H9 (cell line): ENCODE results near the gene PPHLN1. TPM values are rescaled to one million over a fixed set of nuclear protein-coding genes. Genes with fewer than 3 reads are reported as not detected.

Experiments
- DNase-seq: peaks from one replicate; pipeline ENCODE4 v3.0.0-alpha.2; 2017
- H2AFZ ChIP-seq: one replicate; pipeline ENCODE4 v1.6.1; 2013; ENCODE audit warnings: mild to moderate bottlenecking, low read length, control low read depth, moderate library complexity
- H2AK5ac ChIP-seq: 2 replicates; pipeline ENCODE4 v1.6.1; 2013; ENCODE audit warnings: low read length, control low read depth, mixed read lengths; ENCODE audit not compliant: insufficient read length
- H2BK120ac ChIP-seq: one replicate; pipeline ENCODE4 v1.6.1; 2013; ENCODE audit warnings: low read depth, mild to moderate bottlenecking, low read length, control low read depth, inconsistent platforms; ENCODE audit not compliant: poor library complexity, severe bottlenecking
- H2BK12ac ChIP-seq: 2 replicates; pipeline ENCODE4 v1.6.1; 2013; ENCODE audit warnings: low read length, control low read depth, mixed read lengths, low read depth; ENCODE audit not compliant: insufficient read length
- H2BK15ac ChIP-seq: 2 replicates; pipeline ENCODE4 v1.6.1; 2013; ENCODE audit warnings: low read depth, low read length, control low read depth
- H2BK20ac ChIP-seq: one replicate; pipeline ENCODE4 v1.6.1; 2013; ENCODE audit warnings: low read depth, mild to moderate bottlenecking, low read length, control low read depth, inconsistent platforms; ENCODE audit not compliant: poor library complexity, severe bottlenecking
- H2BK5ac ChIP-seq: 2 replicates; pipeline ENCODE4 v1.6.1; 2013; ENCODE audit warnings: low read length, control low read depth, mixed read lengths; ENCODE audit not compliant: insufficient read length
- H3K14ac ChIP-seq: 2 replicates; pipeline ENCODE4 v1.6.1; 2013; ENCODE audit warnings: low read length, control low read depth; ENCODE audit not compliant: insufficient read depth
- H3K18ac ChIP-seq: 2 replicates; pipeline ENCODE4 v1.6.1; 2013; ENCODE audit warnings: low read depth, mild to moderate bottlenecking, mixed read lengths, low read length, control low read depth; ENCODE audit not compliant: insufficient read length
- H3K23ac ChIP-seq: 2 replicates; pipeline ENCODE4 v1.6.1; 2013; ENCODE audit warnings: low read length, control low read depth, mixed read lengths, low read depth; ENCODE audit not compliant: insufficient read length
- H3K23me2 ChIP-seq: 2 replicates; pipeline ENCODE4 v1.6.1; 2013; ENCODE audit warnings: low read depth, mild to moderate bottlenecking, mixed read lengths, low read length, control low read depth; ENCODE audit not compliant: insufficient read length, poor library complexity, severe bottlenecking
- H3K27ac ChIP-seq: 2 replicates; pipeline ENCODE4 v1.5.1; 2013; ENCODE audit warnings: low read length, control low read depth, mixed read lengths, low read depth; ENCODE audit not compliant: insufficient read length
- H3K27me3 ChIP-seq: 2 replicates; pipeline ENCODE4 v1.6.1; 2013; ENCODE audit warnings: low read length, control low read depth, inconsistent platforms; ENCODE audit not compliant: insufficient read depth
- H3K4ac ChIP-seq: 2 replicates; pipeline ENCODE4 v1.6.1; 2013; ENCODE audit warnings: low read depth, mild to moderate bottlenecking, control low read depth, inconsistent platforms, low read length, moderate library complexity
- H3K4me1 ChIP-seq: 2 replicates; pipeline ENCODE4 v1.6.1; 2013; ENCODE audit warnings: low read length, control low read depth, inconsistent platforms; ENCODE audit not compliant: insufficient read depth
- H3K4me2 ChIP-seq: 2 replicates; pipeline ENCODE4 v1.6.1; 2013; ENCODE audit warnings: low read length, control low read depth, mixed read lengths; ENCODE audit not compliant: insufficient read length, insufficient read depth
- H3K56ac ChIP-seq: 2 replicates; pipeline ENCODE4 v1.6.1; 2013; ENCODE audit warnings: low read depth, mild to moderate bottlenecking, mixed read lengths, low read length, control low read depth; ENCODE audit not compliant: insufficient read length
- H3K79me1 ChIP-seq: 2 replicates; pipeline ENCODE4 v1.6.1; 2013; ENCODE audit warnings: low read depth, mild to moderate bottlenecking, moderate library complexity, low read length, control low read depth, inconsistent platforms; ENCODE audit not compliant: insufficient read depth, poor library complexity, severe bottlenecking
- H3K79me2 ChIP-seq: 2 replicates; pipeline ENCODE4 v1.6.1; 2013; ENCODE audit warnings: low read length, control low read depth, inconsistent platforms; ENCODE audit not compliant: insufficient read depth
- H3K9ac ChIP-seq: 2 replicates; pipeline ENCODE4 v1.6.1; 2013; ENCODE audit warnings: low read length, control low read depth, mixed read lengths; ENCODE audit not compliant: insufficient read length; ENCODE audit errors: extremely low read depth
- H3K9me3 ChIP-seq: one replicate; pipeline ENCODE4 v1.6.1; 2013; ENCODE audit warnings: low read depth, low read length, inconsistent platforms; ENCODE audit not compliant: control insufficient read depth
- H3T11ph ChIP-seq: one replicate; pipeline ENCODE4 v1.6.1; 2013; ENCODE audit warnings: mild to moderate bottlenecking, low read length, control low read depth, inconsistent platforms
- H4K20me1 ChIP-seq: one replicate; pipeline ENCODE4 v1.6.1; 2013; ENCODE audit not compliant: control insufficient read depth, insufficient read length, insufficient read depth
- H4K5ac ChIP-seq: 2 replicates; pipeline ENCODE4 v1.6.1; 2013; ENCODE audit warnings: low read depth, mild to moderate bottlenecking, mixed read lengths, low read length, control low read depth; ENCODE audit not compliant: insufficient read length
- H4K8ac ChIP-seq: replicated peaks from 2 replicates; pipeline ENCODE4 v1.6.1; 2013; ENCODE audit warnings: low read length, control low read depth, mixed read lengths, low read depth; ENCODE audit not compliant: insufficient read length
- H4K91ac ChIP-seq: 2 replicates; pipeline ENCODE4 v1.6.1; 2013; ENCODE audit warnings: low read depth, mild to moderate bottlenecking, moderate library complexity, mixed read lengths, low read length, control low read depth; ENCODE audit not compliant: insufficient read length
- H3K27ac Mint-ChIP-seq, 3 experiments: 2 replicates in 2 of 3; 3 replicates in 1 of 3; pipeline ENCODE4 v1.8.0; 2020 to 2021; ENCODE audit warnings: mixed read lengths in 3 of 3, mild to moderate bottlenecking in 1 of 3, moderate library complexity in 1 of 3
- H3K27me3 Mint-ChIP-seq: 2 replicates; pipeline ENCODE4 v1.8.0; 2021; ENCODE audit warnings: low read depth, mild to moderate bottlenecking, moderate library complexity, mixed read lengths
- H3K36me3 Mint-ChIP-seq, 3 experiments: 2 replicates in 2 of 3; 3 replicates in 1 of 3; pipeline ENCODE4 v1.8.0; 2020 to 2021; ENCODE audit warnings: low read depth in 3 of 3, mixed read lengths in 3 of 3; ENCODE audit not compliant: insufficient read depth in 1 of 3
- H3K4me1 Mint-ChIP-seq, 2 experiments: 2 replicates each; pipeline ENCODE4 v1.8.0; 2020; ENCODE audit warnings: mixed read lengths in 2 of 2
- H3K4me3 Mint-ChIP-seq, 2 experiments: 2 replicates in 1 of 2; 3 replicates in 1 of 2; pipeline ENCODE4 v1.8.0; 2020 to 2021; ENCODE audit warnings: mild to moderate bottlenecking in 2 of 2, mixed read lengths in 2 of 2, moderate library complexity in 1 of 2
- H3K9me3 Mint-ChIP-seq, 2 experiments: 2 replicates in 1 of 2; 3 replicates in 1 of 2; pipeline ENCODE4 v1.8.0; 2020; ENCODE audit warnings: mild to moderate bottlenecking in 2 of 2, mixed read lengths in 2 of 2, moderate library complexity in 1 of 2
- CTCF ChIP-seq: fragments of 200-600 bp; sonication (generic); conservative IDR thresholded peaks from 3 replicates; pipeline ENCODE4 v1.8.0; 2021; ENCODE audit warnings: antibody characterized with exemption, mild to moderate bottlenecking
- WGBS: extraction: QIAGEN DNeasy Blood & Tissue Kit; methylation state at CpG from one replicate; pipeline ENCODE4 v1.1.7; 2013; ENCODE audit warnings: missing lambda C conversion rate, low lambda C conversion rate, mixed read lengths; ENCODE audit not compliant: insufficient read length; ENCODE audit errors: extremely low coverage; 5-methylcytosine and 5-hydroxymethylcytosine counted together
- total RNA-seq: library from RNA; stranded (reverse); gene quantifications from 2 replicates; pipeline ENCODE4 v1.2.1, GENCODE V29; 2021

The PPHLN1 gene
- total RNA-seq, 1 experiment from 2014 or later, result 66.2 TPM

GRCh38 chr12:42474391-42474790 is 148.4 kb downstream of the PPHLN1 start:
- no peak overlapping the region for H2AFZ ChIP-seq
- peaks cover 53 to 62% of the 10 kb centered on the region in 2 experiments for H3K4me1 Mint-ChIP-seq
- no peak overlapping the region for H3K56ac ChIP-seq

More at GRCh38 chr12:42474391-42474790, 148.4 kb downstream of the PPHLN1 start:
- Histone ChIP-seq H3K79me2 (peaks cover 23% of the 10 kb centered on the region; the same call in 1 of the 2 replicates), H4K20me1 (no peaks in the 10 kb centered on the region), H3K9me3 (no peaks in the 10 kb centered on the region), H2AK5ac (no peak overlapping the region), H3K23me2 (no peaks in the 10 kb centered on the region), H2BK12ac (no peak overlapping the region), H4K8ac (no peak overlapping the region), H3K79me1 (no peaks in the 10 kb centered on the region), H3K18ac (no peak overlapping the region), H3K14ac (no peak overlapping the region), H2BK120ac (no peak overlapping the region), H2BK20ac (no peak overlapping the region), H3K9ac (no peak overlapping the region), H2BK5ac (no peak overlapping the region), H2BK15ac (no peak overlapping the region), H4K5ac (no peak overlapping the region), H3K23ac (no peak overlapping the region), H3K4ac (no peak overlapping the region), H3K27ac (no peak overlapping the region), H3K4me2 (no peak overlapping the region), H3K4me1 (peaks cover 14% of the 10 kb centered on the region), H3K27me3 (no peaks in the 10 kb centered on the region), H3T11ph (no peak overlapping the region), H4K91ac (no peak overlapping the region)
- Mint-ChIP-seq H3K4me3 (no peak overlapping the region), H3K27me3 (no peaks in the 10 kb centered on the region; the same call in 1 of the 2 replicates), H3K9me3 (no peaks in the 10 kb centered on the region), H3K36me3 (peaks cover 19 to 43% (median 30%) of the 10 kb centered on the region in 3 experiments; a peak in 6 of 7 replicates), H3K27ac (no peak overlapping the region)
- no peak for TF ChIP-seq CTCF
- no peak for DNase-seq
- no CpG with 5 or more reads among the region's 2 CpGs for WGBS
